GM10266 (cell line): Measurements from ENCODE around the gene DGCR6L.
"Not testable (repeated sequence)": the region's sequence is repeated elsewhere in the genome, so short reads cannot be mapped to it uniquely, and the experiment has no call there.

Source experiments
- DNase-seq: peaks from one replicate; pipeline ENCODE4 v3.0.0; 2012; ENCODE audit errors: extremely low spot score
- TF ChIP-seq, protein P1 (sequence below): IDR thresholded peaks from 2 replicates; pipeline ENCODE4 v1.5.1; 2012; ENCODE audit warnings: mild to moderate bottlenecking, low read depth; ENCODE audit not compliant: control insufficient read depth, insufficient read depth; ENCODE audit errors: missing control alignments

The DGCR6L gene

DNA sequence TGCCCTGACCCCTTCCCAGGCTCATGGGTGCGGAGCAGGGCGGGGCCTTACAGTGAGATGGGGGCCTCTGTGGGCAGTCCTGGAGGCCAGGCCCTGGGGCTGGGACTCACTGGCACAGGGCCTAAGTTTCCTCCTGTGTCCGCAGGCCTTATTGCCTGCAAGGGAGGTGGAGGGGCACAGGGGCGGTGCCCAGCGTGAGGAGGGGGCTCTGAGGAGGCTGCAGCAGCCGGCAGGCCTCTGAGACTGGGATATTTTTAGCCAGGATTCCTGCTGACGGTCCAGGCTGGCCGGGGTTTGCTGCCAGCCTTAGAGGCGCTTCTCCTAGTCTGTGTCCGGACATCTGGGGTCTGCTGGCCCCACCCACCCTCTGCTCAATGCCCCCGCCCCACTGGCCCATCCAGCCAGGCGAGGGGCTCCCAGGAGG is 46.1 kb downstream of the DGCR6L start:
- no peak for DNase-seq
- TF ChIP-seq, protein P1, sequence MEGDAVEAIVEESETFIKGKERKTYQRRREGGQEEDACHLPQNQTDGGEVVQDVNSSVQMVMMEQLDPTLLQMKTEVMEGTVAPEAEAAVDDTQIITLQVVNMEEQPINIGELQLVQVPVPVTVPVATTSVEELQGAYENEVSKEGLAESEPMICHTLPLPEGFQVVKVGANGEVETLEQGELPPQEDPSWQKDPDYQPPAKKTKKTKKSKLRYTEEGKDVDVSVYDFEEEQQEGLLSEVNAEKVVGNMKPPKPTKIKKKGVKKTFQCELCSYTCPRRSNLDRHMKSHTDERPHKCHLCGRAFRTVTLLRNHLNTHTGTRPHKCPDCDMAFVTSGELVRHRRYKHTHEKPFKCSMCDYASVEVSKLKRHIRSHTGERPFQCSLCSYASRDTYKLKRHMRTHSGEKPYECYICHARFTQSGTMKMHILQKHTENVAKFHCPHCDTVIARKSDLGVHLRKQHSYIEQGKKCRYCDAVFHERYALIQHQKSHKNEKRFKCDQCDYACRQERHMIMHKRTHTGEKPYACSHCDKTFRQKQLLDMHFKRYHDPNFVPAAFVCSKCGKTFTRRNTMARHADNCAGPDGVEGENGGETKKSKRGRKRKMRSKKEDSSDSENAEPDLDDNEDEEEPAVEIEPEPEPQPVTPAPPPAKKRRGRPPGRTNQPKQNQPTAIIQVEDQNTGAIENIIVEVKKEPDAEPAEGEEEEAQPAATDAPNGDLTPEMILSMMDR: no peak

DNA sequence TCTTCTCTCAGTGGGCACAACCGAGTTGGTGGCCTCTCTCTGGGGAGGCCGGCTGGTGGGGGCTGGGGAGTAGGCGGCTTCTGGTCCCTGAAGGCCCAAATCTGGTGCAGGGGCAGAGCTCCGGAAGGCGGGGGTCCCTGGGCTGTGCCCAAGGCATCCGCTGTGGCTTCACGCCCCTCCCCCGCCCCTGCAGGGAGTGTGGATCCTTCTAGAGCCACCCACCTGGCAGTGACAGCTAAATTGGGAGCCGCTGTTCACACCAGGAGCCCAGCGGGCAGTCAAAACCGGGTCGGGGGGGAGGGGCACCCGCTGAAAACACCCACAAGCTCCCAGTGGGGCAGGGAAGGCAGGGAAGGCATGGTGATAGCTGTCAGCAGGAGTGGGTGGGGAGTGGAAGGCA is 47.2 kb downstream of the DGCR6L start:
- DNase-seq: no peak
- TF ChIP-seq, protein P1: no peak

DNA sequence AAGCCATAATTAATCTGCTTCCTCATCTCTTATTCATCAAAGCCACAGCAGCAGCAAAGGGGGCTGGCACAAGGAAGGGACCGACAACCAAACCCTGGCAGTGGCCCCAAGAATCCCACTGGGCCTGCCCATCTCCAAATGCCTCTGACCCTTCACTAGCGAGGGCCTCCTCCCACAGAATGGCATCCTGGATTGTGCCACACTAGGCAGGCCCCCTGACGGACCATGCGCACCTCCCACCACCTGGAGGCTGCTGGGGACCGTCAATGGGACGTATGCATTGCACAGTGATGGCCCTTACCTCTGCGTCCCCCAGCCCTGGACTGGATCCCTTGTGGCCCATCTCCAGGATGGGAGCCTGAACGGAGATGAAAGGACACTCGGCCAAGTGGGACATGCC is 47.7 kb downstream of the DGCR6L start:
- TF ChIP-seq, protein P1: no peak
- DNase-seq: no peak

DNA sequence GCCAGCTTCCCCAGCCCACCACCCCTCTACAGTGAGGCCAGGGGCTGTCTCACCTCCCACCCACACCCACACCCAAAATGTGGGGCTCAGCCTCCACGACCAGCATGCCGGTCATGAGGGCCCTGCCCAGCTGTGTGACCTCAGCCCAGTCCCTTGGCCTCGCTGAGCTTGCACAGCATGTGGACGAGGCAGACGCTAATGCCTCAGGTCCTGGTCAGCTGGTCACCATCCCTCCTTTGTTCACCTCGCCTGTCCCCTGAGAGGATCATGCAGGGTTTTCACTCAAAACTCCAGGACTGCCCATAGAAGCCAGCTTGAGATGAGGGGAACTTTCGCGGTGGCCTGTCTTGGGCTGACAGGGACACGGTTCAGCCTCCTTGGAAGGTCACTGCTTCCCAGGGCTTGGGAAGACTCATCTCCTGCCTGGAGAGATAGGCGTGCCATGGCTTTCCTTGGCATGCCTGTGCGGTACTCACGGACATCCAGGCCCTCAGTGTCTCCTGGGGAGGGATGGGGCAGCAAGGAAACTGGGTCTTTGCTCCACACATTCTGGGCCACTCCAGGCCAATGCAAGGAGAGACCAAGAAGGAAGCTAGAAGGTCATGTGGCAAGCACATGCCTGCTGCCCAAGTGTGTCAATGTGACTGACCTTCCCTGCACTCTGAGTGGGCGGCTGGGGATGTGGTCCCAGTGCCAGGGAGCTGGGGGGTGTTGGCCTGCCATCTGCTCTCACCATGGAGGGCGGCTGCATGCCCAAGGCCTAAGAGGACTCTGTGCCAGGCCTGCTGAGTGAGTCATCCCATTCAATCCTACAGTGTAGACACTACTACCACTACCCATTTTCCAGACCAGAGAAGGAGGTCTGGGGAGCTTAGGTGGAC is 48.5 kb downstream of the DGCR6L start:
- TF ChIP-seq, protein P1: no peak
- no peak for DNase-seq

- DNase-seq: not testable (repeated sequence)
Measured at GRCh38 chr22:20270190-20271113, 49.4 kb downstream of the DGCR6L start.

DNA sequence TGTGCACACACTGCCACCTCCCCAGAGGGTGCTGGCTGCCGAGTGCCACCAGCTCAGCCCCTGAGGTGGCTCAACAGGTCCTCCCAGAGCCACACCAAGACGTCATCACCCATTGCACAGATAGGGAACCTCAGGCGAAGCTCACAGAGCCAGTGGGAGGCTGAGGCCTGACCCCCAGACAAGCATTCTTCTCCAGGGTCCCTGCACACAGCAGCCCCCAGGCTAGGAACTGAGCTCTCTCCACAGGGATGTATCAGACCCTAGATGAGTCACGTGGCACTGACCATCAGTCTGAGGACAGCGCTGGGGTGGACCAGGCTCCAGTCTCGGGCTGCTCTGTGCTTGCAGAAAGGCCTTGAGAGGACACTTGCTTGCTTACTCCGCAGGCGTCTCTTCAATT is 50.2 kb downstream of the DGCR6L start:
- not testable (repeated sequence) for DNase-seq

- not testable (repeated sequence) for DNase-seq
Measured at GRCh38 chr22:20269201-20269600, 50.7 kb downstream of the DGCR6L start.

DNA sequence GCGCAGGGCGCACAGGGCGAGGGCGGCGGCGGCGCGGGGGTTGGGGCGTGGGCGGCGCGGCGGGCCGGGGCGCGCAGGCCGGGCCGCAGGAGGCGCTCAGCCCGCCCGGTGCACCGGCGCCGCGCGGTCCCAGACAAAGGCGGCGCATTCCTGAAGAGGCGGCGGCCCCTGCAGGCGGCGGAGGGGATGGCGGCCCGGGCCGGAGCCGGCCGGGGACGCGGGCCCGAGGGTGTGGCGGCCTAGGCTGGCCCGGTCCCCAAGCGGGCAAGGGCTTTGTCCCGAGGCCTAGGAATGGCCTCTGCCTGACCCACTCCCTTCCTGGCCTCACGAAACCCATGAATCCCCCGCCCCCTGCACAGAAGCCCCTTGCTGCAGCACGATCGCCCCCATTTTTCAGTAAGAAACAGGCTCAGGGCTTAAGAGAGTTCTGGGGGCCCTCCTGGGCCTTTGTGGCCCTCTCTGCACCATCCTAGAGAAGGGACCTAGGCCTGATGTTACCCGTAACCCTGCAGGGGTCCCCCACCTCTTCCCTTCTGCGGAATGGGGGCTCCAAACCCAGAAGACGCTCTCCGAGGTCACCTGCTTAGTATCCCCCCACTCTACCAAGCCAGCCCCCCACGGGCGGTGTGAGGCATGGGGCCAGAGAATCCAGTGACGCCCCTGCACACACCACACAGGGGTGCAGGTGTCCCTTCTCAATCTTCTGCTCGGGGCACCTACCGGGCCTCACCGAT is 51.4 kb downstream of the DGCR6L start, which contains the start of gene RTN4R:
TSS of gene RTN4R (minus strand) at position 40 of the 734 bp plus-strand sequence. CDS start 226 bp downstream, outside the sequence.
- peak; percentile 86 for DNase-seq
- TF ChIP-seq, protein P1: peak; percentile 89
